Measurements from ENCODE around the gene FBRSL1.
A peak's percentile ranks its signal among the peaks of the same experiment; 100 is the strongest.
"Not testable (repeated sequence)": the region's sequence is repeated elsewhere in the genome, so short reads cannot be mapped to it uniquely, and the experiment has no call there.

Gene FBRSL1
- total RNA-seq = 59.6 to 99.7 reads per million in 2 donors

DNA sequence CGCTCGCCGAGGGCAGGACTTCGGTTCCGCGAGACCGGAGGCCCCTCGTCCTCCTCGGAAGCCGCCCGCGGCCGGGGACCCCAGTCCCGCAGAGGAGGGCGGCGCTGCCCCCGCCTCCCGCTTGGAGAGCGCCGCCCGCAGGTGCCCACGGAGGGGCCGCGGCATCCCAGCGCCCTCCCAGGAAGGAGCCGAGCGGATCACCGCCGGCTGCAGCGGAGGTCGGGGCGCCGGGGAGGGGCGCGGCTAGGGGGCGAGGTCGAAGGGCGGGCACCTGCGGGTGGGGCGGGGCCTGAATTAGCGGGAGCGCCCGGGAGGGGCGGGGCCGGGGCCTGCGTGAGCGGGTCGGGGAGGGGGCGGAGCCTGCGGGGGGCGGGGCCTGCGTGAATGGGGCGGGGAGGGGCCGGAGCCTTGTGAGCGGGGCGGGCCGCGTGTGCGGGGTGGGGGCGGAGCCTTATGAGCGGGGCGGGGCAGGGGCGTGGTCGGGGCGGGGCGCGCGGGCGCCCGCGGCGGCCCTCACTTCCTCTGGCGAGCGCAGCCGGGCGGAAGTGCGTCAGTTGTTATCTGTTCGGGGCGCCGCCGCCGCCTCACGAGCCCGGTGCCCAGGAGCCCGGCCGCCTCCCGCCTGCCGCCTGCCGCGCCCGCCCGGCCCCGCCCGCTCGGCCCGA is at the start of gene FBRSL1:
FBRSL1 (plus strand) TSS at position 550 of the 665 bp plus-strand sequence.
- DNase-seq = peak; percentile 98

DNA sequence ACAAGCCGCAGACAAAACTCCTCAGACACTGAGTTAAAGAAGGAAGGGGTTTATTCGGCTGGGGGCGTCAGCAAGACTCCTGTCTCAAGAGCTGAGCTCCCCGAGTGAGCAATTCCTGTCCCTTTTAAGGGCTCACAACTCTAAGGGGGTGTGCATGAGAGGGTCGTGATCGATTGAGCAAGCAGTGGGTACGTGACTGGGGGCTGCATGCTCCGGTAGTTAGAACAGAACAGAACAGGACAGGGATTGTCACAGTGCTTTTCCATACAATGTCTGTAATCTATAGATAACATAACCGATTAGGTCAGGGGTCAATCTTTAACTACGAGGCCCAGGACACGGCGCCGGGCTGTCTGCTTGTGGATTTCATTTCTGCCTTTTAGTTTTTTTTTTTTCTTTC is 49.5 kb upstream of the FBRSL1 start:
- not testable (repeated sequence) for DNase-seq

DNA sequence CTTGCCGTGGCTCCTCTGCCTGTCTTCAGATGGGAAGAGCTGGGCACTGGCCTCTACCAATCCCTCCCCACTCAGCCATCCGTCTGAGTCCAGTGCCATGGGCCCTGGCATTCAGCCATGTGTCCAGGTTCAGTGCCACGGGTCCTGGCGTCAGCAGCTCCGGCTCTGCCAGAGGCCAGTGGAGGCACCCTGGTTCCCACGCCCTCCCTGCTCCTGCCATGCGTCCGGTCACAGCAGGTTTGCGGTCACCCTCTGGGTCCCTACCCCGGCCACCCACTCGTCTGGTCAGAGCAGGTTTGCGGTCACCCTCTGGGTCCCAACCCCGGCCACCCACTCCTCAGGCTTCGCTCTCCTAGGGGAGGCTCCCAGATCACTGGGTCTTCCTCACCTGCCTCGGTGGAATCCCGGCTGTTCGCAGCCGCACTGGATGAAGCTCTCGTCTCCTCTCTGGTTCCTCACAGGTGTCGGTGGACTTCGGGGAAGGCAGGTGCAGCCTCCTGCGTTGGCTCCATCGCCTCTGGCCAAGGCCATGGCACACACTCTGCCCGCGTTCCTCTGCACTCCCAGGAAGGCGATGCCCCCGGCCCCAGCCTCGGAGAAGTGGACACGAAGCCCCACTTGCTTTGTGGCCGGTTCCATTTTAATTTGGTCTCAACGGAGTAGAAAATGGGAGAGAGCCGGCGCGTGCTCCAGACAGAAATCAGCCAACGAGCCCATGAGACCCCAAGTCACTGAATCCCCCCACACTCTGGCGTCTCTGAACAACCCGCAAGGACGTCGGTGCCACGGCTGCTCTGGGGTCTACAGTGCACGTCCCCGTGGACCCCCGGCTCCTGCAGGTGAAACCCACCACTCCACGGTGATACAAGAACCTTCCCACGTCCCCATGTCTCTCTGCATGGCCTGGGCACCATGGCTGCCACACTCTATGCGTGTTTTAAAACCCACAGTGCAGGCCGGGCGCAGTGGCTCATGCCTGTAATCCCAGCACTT is 47.8 kb upstream of the FBRSL1 start:
- no peak for DNase-seq

DNA sequence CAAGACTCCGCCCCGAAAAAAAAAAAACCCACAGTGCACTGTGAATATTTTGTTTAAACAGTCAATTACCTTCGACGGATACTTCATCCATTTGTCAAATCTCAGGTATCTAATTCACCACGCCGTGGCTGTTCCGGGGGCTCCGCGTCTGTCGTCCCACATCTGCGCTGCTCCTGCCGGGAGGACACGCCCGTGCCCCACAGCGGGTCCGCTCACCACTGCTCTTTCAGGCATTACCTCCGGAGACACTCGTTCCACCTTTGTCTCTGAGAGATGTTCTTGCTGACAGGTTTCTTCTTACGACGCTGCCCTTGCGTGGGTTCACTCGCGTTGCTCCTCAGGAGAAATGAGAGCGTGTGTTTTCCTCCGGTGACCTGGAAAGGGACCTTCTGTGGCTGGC is 46.9 kb upstream of the FBRSL1 start:
- DNase-seq = no peak

DNA sequence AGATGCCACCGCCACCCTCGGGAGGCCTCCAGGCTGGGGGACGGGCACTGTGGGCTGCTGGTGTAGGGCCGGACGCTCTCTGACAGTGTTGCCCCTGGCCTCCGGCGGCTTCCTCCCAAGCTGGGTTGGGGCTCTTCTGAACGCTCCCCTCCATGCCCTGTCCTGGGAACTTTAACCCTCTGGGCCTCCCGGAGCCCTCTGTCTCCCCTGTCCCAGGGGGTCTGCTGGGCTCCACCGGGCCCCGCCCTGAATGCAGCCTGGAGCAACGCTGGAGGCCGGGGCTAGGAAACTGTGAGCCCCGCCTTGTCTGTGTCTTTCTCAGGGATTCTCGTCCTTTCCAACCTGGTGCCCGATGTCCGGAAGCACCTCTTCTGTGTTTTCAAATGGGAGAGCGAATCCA is 45.7 kb upstream of the FBRSL1 start:
- no peak for DNase-seq

DNA sequence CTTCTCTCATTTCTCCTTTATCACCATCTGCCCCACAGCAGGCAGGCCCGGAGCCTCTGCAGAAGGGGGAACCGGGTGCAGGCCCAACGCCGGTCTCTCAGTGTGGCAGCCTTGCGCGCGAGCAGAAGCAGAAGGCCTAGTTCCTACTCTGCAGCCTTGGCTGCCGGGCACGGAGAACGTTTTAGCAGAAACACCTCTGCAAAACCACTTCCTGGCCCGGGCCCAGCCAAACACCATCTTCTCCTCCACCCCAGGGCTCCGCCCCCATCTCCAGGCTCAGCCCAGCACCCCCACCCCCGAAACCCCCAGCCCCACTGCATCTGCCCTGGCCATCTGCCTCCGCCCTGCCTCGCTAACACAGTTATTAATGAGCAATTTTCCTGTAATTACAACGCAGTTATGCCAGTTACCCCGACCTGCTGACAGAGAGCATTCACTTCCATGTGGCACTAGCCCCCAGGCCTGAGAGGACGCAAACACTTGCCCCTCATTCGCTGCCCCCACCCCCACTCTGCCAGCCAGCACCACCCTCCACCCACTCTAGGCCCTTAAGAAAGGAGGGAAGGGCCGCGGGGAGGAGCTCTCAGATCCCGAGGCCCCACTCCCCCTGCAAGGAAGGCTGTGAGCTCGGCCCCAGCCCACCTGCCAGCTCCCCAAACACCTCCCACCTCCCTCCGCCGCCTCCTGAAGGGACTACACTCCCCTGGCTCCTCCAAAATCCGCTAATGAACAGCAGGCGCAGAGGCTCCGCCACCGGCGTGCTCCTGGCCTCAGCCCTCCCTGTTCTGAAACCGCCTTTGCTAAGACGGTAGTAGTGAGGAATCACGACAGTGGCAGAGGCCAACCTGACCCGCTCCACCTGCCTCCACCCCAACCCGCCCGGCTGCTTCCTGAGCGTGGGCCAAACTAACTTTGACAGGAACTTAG is 44.7 kb upstream of the FBRSL1 start:
- peak; percentile 58 for DNase-seq

DNA sequence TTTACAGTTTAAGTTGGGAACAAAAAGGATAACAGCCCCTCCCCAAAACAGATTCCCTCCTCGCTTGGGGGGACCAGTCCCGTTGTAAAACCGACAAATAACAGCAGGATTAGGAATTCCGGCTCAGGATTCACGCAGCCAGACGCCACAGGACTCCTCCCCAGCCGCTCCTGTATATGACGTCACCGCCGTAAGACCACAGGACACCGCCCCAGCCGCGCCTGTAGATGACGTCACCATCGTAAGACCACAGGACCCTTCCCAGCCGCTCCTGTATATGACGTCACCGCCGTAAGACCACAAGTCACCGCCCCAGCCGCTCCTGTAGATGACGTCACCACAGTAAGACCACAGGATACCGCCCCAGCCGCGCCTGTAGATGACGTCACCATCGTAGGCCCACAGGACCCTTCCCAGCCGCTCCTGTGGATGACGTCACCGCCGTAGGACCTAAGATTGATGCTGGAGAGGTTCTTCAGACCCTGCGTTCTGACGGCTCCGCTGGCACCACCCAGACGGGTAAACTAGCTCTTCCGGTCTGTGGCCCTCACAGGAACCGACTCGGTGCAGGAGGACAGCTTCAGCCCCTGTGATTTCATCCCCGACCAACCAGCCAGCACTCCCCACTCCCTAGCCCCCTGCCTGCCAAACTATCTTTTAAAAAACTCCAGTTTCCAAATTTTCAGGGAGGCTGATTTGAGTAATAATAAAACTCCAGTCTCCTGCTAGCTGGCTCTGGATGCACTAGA is 43.9 kb upstream of the FBRSL1 start:
- peak; percentile 82 for DNase-seq

- DNase-seq = no peak
Measured at GRCh38 chr12:132446633-132447326, 43.2 kb upstream of the FBRSL1 start.

- no peak for DNase-seq
Measured at GRCh38 chr12:132447327-132447720, 42.6 kb upstream of the FBRSL1 start.

GRCh38 chr12:132447731-132448462 is 42.1 kb upstream of the FBRSL1 start:
- DNase-seq = no peak

DNA sequence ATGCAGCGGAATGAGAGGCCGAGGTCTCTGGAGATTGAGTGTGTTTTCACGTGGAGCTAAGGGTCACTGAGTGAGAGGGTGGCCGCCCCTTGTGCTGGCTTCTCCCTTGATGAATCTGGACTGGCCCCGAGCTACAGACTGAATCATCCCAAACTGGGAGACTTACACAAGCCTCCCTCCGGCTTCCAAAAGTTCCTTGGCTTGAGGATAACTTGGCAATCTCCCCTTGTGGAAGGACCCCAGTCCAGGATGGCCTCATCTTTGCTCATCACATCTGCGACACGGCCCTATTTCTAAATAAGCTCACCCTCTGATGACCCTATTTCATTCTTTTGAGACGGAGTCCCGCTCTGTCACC is 41.5 kb upstream of the FBRSL1 start:
- no peak for DNase-seq

GRCh38 chr12:132449565-132450417 is 40.2 kb upstream of the FBRSL1 start:
- no peak for DNase-seq

GRCh38 chr12:132450418-132451171 is 39.4 kb upstream of the FBRSL1 start:
- no peak for DNase-seq

DNA sequence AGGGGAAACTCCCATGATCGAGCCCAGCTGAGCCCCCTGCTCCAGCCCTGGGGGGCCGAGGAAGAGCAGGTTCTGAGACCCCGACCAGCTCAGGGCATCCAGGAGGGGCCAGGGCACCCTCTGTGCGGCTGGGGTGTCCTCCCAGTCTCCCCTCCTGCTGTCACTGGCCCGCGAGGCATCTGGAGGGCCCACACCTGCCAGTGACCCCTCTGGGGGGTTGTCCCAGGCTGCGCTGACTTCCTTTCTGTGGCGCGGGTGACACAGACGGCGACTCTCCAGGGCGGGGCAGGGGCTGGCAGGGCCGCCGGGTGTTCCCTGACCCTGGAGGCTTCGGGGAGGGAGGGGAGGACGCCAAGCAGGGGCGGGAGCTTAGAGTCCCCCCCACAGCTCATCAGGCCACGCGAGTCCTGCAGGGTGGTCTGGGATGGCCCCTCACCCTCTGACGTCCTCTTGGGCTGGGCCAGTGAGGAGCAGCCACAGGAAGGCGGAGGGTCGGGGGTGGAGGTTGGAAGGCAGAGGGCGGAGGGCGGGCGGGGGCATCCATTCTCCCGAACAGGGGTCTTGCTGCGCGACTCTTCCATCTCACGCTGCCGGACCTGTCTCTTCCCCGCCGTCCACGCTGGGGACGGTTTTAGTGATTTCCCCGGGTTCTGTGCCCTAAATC is 38.6 kb upstream of the FBRSL1 start:
- DNase-seq = no peak

DNA sequence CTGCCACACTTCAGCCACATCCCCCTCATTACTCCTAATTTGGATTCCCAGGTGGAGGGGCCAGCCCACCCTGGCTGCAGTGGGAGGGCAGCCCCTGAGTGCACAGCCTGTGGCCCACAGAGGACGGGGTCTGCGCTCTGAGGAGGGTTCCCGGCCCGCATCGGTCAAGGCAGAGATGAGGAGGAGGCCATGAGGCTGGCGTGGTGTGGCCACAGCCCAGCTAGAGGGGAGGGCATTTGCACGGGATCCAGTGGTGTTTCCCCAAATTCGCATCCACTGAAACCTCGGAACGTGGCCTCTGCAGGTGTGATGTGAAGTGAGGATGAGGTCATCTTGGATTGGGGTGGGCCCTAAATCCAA is 38.1 kb upstream of the FBRSL1 start:
- DNase-seq = no peak

DNA sequence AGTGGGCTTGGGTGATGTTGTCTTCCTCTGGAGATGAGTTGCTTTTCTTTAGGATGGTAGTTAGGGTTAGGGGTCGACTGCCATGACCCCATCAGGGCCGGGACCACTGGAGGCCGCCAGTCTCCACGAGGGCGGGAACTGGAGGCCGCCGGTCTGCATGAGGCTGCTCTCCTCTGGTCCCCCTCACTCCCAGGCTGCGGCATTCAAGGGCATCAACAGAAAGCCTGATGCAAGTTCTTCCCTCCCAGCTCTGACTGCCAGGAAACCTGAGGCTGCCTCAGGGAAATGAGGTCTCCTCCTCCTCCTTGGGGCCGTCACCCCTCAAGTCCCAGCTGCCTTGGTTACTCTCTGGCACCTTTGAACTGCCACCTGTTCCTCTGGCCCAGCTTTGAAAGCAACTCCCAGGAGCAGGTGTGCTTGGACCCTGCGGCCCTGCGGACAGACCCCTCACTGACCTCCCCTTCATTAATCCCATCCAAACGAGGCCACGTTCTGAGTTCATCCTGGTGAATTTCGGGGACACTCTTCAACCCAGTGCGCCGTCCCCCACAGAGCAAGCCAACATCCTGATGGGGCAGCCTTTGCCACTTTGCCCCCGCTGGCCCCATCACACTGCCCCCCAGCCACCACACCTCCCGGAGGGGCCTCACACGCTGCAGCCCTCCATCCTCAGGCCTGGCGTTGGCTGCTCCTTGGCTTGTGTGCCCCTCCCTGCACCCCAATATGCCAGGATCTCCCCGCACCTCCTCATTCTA is 37.2 kb upstream of the FBRSL1 start:
- no peak for DNase-seq

- DNase-seq = no peak
Measured at GRCh38 chr12:132453361-132454192, 36.4 kb upstream of the FBRSL1 start.

All from T-helper 9 cell (primary cell).